ENCODE measurements around the gene TPRN.
A peak's percentile ranks its signal among the peaks of the same experiment; 100 is the strongest.

TPRN gene

GRCh38 chr9:137224830-137225694 lies 24.5 kb upstream of the TPRN start, which contains the start of gene CYSRT1:
CYSRT1 (plus strand) TSS chr9:137225174; CDS start chr9:137225622, 448 bp downstream.
- DNase-seq (ENCODE audit: low spot score), result no peak

- DNase-seq (ENCODE audit: low spot score), result peak; percentile 99
These were observed 22.8 kb upstream of the TPRN start for GRCh38 chr9:137223078-137223970.

- DNase-seq (ENCODE audit: low spot score), result no peak
These were observed 21.9 kb upstream of the TPRN start, which contains the start of gene RNF208 for GRCh38 chr9:137222190-137223077. RNF208 (minus strand) TSS chr9:137222240; CDS start chr9:137221212, 1,028 bp downstream.

- DNase-seq (ENCODE audit: low spot score), result no peak
These were observed 21.1 kb upstream of the TPRN start for GRCh38 chr9:137221506-137222111.

DNA sequence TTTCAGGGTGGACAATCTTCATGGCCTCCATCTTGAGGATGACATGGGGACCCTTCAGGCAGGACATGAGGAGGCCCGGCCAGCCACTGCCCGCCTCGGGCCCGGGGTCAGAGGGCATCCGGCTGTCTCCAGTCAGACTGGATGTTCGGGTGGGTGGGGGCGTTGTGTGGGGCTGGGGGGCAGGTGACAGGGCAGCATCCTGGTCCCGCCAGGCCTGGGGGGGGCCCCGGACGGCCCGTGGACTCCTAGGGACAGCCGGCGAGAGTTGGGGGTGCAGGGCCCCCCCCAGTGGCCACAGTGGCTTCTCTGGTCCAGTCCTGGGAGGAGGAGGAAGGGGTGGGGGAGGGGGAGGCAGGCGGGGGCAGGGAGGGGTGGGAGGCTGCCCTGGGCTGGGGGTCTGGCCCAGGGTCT lies 20.6 kb upstream of the TPRN start:
- DNase-seq (ENCODE audit: low spot score), result no peak

DNA sequence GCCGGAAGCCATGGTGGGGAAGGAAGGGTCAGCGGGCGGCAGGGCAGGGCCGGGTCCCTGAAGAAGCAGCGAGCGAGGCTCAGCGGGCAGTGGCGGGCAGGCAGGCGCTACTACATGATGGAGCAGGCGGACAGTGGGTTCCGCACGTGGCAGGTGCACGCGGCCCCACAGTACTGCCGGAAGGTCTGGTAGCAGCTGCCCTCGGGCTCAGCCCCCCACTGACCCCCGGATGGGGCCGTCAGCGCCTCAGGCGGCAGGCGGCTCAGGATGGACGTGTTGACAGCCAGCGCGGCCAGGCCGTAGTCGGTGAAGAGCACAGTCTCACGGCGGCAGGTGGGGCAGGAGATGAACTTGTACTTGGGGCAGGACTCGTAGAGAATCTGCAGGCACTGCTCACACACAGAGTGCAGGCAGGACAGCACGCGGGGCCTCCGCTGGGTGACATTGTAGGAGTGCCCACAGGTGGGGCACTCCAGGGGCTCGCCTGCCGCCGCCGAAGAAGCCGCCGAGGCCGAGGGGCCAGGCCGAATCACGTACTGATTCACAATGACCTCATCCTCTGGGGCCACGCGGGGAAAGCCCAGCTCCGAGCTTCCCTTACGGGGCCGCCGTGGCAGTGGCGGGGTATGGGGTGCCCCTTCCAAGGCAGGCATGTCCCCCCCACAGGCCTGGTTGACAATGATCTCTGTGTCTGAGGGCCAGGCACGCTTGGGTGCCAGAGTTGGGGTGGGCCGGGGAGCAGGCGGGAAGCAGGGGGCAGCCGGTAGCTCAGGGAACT lies 20.0 kb upstream of the TPRN start:
- no peak for DNase-seq (ENCODE audit: low spot score)

GRCh38 chr9:137219757-137220316 lies 19.3 kb upstream of the TPRN start:
- DNase-seq (ENCODE audit: low spot score), result no peak

GRCh38 chr9:137218754-137219271 lies 18.3 kb upstream of the TPRN start:
- no peak for DNase-seq (ENCODE audit: low spot score)

DNA sequence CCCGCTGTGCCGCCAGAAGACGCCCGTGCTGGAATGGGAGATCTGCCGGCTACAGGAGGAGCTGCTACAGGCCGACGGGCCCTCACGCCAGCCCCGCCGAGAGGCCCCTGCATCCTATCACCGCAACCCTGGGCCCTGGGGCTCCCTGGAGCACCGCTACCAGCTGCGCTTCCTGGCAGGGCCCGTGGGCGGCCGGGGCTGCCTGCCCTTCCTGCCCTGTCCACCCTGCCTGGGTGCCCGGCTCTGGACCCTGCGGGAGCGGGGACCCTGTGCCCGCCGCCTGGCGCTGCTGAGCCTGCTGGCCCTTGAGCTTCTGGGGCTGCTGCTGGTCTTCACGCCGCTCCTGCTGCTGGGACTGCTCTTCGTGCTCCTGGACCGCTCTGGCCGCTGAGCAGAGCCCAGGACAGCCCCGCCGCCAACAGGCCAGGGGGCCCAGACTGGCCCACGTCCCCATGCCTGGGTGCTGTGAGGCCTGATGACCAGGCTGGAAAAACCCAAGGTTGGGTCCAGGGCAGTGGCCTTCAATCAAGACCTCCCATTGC lies 17.7 kb upstream of the TPRN start:
- DNase-seq (ENCODE audit: low spot score), result no peak

DNA sequence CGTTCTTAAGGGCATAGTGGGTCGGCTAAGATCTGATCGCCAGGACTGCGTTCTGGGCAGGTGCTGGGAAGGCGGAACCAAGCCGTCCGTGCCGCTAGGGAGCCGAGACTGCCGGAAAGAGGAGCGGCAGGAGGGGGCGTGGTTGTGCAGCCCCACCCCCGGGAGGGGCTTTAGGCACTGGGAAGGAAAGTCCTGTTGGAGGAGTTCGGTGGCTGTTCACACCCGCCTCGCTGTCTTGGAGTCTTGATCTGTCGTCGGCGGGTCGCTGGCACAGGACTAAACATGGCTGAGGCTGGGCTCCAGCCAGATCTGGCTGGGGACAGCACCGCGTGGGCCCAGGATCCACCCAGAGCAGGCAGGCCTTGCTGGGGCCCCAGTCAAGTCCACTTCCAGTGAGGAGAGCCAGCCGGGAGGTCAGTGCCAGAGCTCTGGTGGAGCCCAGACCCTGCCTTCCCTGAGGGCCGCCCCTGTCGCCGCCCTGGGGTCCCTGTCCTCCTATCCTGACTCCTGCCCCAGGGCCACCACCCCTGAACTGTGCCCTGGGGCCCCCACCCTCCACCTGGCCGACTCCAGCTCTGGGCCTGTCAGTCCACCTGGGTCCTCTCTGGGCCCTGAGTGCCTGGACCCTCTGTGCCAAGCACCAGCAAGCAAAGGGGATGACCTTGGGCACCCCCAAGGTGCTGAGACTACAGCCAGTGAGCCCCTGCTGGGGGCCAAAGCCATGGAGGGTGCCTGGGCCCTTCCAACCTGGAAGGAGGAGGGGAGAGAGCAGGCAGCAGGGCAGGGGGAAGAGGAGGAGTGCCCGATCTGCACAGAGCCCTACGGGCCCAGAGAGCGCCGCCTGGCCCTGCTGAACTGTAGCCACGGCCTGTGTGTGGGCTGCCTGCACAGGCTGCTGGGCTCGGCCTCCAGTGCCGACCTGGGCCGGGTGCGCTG lies 17.0 kb upstream of the TPRN start:
- DNase-seq (ENCODE audit: low spot score), result no peak

GRCh38 chr9:137216188-137216965 lies 15.8 kb upstream of the TPRN start:
- no peak for DNase-seq (ENCODE audit: low spot score)

- no peak for DNase-seq (ENCODE audit: low spot score)
These were observed 14.8 kb upstream of the TPRN start for GRCh38 chr9:137215196-137215986.

DNA sequence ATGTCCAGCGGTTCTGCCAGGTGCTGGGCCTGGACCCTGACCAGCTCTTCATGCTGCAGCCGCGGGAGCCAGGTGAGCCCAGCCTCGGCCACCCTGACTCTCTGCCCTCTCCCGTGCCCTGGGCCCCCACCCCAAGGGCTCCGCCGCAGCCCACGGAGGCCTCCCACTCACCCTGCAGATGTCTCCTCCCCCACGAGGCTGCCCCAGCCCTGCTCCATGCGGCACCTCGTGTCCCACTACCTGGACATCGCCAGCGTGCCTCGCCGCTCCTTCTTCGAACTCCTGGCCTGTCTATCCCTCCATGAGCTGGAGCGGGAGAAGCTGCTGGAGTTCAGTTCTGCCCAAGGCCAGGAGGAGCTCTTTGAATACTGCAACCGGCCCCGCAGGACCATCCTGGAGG lies 14.1 kb upstream of the TPRN start:
- DNase-seq (ENCODE audit: low spot score), result no peak

GRCh38 chr9:137213160-137214060 lies 12.9 kb upstream of the TPRN start:
- DNase-seq (ENCODE audit: low spot score), result no peak

- DNase-seq (ENCODE audit: low spot score), result no peak
These were observed 12.0 kb upstream of the TPRN start for GRCh38 chr9:137212520-137212919.

DNA sequence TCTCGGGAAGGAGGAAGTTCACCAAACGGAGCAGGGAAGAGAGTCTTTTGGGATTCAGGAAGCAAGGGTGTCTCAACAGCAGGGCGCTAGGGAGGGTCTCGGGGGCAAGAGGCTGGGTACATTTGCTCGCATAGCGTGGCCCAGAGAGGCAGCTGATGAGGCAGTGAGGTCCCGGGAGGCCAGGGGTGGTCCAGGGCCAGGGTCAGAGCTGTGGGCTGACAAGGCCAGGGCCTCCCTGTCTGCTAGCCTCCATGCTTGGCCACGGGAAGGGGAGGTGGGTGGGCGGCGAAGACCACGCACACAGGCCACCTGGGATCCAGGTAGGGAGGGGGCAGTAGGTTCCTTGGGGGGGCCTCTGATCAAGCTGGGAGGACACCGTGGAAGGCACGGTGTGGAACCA lies 11.0 kb upstream of the TPRN start:
- DNase-seq (ENCODE audit: low spot score), result no peak
